Testis (tissue), 3 donors: ENCODE measurements around the gene CDK5. TPM values are rescaled to one million over a fixed set of nuclear protein-coding genes. Genes with fewer than 3 reads are reported as not detected.

Source experiments
- DNase-seq: peaks from one replicate; pipeline ENCODE4 v3.0.0-alpha.2; 2019
- H3K27ac ChIP-seq, 2 donors: fragments of 200-600 bp; sonication (generic); one replicate each; pipeline ENCODE4 v1.5.1; 2019
- H3K27me3 ChIP-seq: fragments of 200-600 bp; sonication (generic); one replicate; pipeline ENCODE4 v1.5.1; 2019
- H3K36me3 ChIP-seq: fragments of 200-600 bp; sonication (generic); one replicate; pipeline ENCODE4 v1.5.1; 2017; ENCODE audit warnings: low read depth; ENCODE audit errors: missing control alignments
- H3K4me1 ChIP-seq: fragments of 200-600 bp; sonication (generic); one replicate; pipeline ENCODE4 v1.5.1; 2019
- H3K4me3 ChIP-seq, 2 donors: fragments of 200-600 bp; sonication (generic); one replicate each; pipeline ENCODE4 v1.5.1; 2017 to 2019
- H3K9me3 ChIP-seq: fragments of 200-600 bp; sonication (generic); one replicate; pipeline ENCODE4 v1.5.1; 2017
- POLR2A ChIP-seq: fragments of 450-650 bp; IDR thresholded peaks from one replicate; pipeline ENCODE4 v1.6.1; 2017; ENCODE audit warnings: antibody characterized with exemption, mild to moderate bottlenecking, moderate library complexity
- WGBS, 2 donors: methylation state at CpG; one replicate each; pipeline ENCODE4 v1.1.5; 2018; 5-methylcytosine and 5-hydroxymethylcytosine counted together
- intact Hi-C: fragments of 100-400 bp; cut with DNase I; formaldehyde crosslinking; loops from one replicate; pipeline ENCODE4 v1.15.1; 2023; ENCODE audit warnings: low total_unique reads
- polyA plus RNA-seq: library from polyadenylated mRNA; stranded (reverse); fragments of 350-450 nt; fragmentation: Illumina TruSeq; extraction: RNeasy Lipid Tissue Mini Kit (QIAGEN cat#74804); gene quantifications from one replicate; pipeline ENCODE4 v1.2.3, GENCODE V29; 2014; ENCODE audit warnings: low read depth, low replicate concordance; ENCODE audit not compliant: insufficient read depth
- total RNA-seq, 2 donors: library from RNA; depleted of rRNA; stranded (reverse); fragments of >200 nt; gene quantifications; one replicate each; pipeline ENCODE4 v1.2.3, GENCODE V29; 2016
- TF ChIP-seq, protein P1 (sequence below), 3 experiments: fragments of 450-650 bp in 2 of 3; fragments of 200-600 bp in 1 of 3; sonication (generic) in 1 of 3; IDR thresholded peaks; one replicate each; pipeline ENCODE4 v1.5.1; 2016 to 2019; ENCODE audit warnings: antibody characterized with exemption in 3 of 3, mild to moderate bottlenecking in 2 of 3, moderate library complexity in 1 of 3

The CDK5 gene
- total and polyA plus RNA-seq, 3 donors from 2014 or later, result 7.1 to 15.4 (median 10.5) TPM

DNA sequence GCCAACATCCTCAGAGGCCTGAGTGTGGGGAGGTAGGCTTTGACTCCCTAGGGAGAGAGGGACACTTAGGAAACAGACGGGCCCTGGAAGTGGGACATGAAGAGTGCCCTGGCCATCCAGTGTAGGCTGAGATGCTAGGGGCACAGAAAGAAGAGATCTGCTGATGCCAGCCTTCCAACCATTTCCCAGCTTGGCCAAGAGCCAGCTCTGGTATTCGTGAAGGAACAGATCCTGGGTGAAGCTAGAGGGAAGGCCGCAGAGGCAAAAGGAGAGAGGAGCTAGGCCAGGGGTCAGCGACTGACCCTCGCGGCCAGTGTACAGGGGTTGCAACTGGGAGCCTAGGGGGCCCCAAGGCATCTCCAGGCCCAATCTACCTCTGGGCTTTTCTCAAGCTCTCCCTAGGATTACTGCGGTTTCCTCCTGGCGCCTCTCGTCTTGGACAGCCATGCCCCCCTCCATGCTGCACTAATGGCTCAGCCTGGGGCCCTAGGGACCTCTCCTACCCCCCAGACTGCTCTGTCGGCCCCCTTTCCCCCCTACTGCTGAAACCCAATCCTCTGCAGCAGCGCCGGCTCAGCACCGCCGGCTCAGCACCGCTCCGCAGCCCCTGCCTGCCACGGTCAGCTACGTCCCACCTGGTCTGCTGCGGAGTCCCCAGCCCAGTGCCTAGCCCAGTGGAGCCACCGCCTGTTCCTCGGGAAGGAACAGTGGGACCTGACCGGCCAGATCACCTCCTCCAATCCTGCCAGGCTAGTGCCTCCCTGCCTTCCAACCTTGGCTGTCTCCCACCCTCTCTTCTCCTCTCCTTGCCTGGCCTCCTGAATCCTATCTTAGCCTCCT lies 9.5 kb downstream of the CDK5 start, which contains the start of gene ASIC3:
TSS of gene ASIC3 (plus strand) at position 556 of the 840 bp plus-strand sequence. CDS start 355 bp downstream, outside the sequence.
- Histone ChIP-seq H3K4me1 (no peaks in the 10 kb centered on the region), H3K27me3 (no peaks in the 10 kb centered on the region), H3K36me3 (no peaks in the 10 kb centered on the region), H3K4me3 (no peak within 1 kb of the TSS), H3K27ac (no peak within 1 kb of the TSS), H3K9me3 (no peaks in the 10 kb centered on the region)
- DNase-seq, result no peak
- intact Hi-C loops, result no loop called here
- TF ChIP-seq, protein P1, sequence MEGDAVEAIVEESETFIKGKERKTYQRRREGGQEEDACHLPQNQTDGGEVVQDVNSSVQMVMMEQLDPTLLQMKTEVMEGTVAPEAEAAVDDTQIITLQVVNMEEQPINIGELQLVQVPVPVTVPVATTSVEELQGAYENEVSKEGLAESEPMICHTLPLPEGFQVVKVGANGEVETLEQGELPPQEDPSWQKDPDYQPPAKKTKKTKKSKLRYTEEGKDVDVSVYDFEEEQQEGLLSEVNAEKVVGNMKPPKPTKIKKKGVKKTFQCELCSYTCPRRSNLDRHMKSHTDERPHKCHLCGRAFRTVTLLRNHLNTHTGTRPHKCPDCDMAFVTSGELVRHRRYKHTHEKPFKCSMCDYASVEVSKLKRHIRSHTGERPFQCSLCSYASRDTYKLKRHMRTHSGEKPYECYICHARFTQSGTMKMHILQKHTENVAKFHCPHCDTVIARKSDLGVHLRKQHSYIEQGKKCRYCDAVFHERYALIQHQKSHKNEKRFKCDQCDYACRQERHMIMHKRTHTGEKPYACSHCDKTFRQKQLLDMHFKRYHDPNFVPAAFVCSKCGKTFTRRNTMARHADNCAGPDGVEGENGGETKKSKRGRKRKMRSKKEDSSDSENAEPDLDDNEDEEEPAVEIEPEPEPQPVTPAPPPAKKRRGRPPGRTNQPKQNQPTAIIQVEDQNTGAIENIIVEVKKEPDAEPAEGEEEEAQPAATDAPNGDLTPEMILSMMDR (IDR thresholded peaks at IDR 0.05), result no peak
- no peak for TF ChIP-seq POLR2A
- 77 to 81% methylated on average over 19 to 22 of the region's 22 CpGs for WGBS, 2 donors

DNA sequence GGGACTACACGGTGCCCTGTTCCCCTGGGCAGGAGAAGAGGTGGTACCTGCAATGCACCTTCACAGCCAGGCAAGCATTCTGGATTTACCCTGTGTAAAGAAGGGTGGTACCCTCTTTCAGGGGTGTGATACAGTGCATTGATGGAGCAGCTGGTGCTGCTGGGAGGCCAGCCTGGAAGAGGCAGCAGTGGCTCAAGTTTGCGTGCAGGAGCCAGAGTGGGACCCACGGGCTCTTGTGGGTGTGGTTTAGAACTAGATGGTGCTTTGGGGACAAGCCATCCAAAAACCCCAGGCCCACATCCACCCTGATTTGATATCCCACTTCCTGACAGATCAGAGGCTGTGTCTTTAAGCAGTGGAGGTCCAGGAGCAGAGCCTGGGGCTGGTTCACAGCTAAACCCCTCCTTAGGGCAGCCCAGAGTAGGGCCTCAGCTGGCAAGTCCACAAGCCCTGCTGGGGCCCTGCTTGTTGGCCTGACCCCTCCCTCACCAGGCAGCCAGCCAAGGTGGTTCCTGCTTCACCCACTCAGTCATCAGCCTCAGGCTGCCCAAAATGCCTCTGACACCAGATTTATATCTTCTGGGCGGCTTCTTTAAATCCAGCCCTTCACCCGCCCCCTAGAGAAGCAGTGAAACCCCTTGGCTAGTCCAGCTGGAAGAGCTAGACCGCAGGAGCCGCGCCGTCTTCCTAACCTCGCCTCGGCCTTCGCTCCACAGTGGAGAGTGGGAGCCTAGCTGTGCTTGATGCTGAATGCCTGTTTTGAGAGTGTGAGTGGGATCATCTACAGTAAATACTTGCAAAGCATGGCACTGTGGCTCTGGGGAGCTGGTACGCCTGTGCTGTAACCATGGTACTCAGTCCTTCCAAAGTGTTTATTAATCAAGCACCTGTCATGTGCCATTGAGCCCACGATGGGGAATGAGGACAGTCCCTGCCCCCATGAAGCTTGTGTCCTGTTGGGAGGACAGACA lies 10.8 kb downstream of the CDK5 start:
- Histone ChIP-seq H3K4me1 (no peaks in the 10 kb centered on the region), H3K27ac (no peak overlapping the region), H3K4me3 (no peak overlapping the region), H3K36me3 (no peaks in the 10 kb centered on the region), H3K9me3 (no peaks in the 10 kb centered on the region), H3K27me3 (no peaks in the 10 kb centered on the region)
- TF ChIP-seq, protein P1 (IDR thresholded peaks at IDR 0.05), result no peak
- no peak for TF ChIP-seq POLR2A
- intact Hi-C loops, result no loop called here
- 47 to 72% methylated on average over 13 to 14 of the region's 14 CpGs for WGBS, 2 donors
- DNase-seq, result no peak

DNA sequence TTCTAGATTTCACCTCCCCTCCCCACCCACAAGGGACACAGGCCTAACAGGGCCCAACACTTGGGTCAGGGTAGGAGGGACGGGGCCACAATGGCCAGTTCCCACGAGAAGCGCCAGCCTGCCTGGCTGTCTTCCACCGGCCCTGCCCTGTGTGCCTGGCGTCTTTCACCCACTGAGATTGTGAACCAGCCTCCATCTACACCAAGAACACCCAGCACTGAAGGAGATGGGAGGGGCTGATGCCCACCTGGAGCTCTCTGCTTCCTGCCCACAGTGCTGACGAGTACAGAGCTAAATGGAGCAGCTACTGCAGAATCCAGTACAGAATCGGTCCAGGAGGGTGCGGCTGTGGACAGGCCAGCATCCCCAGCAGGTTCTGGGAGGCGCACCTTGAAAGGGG lies 11.7 kb downstream of the CDK5 start:
- no peak for DNase-seq
- no peaks in the 10 kb centered on the region for H3K4me1 ChIP-seq
- H3K27ac ChIP-seq, result no peak overlapping the region
- intact Hi-C loops, result no loop called here
- H3K36me3 ChIP-seq, result no peaks in the 10 kb centered on the region
- H3K9me3 ChIP-seq, result no peaks in the 10 kb centered on the region
- WGBS, 2 donors, result 85 to 88% methylated on average over 9 of the region's 9 CpGs
- H3K27me3 ChIP-seq, result no peaks in the 10 kb centered on the region
- TF ChIP-seq, protein P1 (IDR thresholded peaks at IDR 0.05), result no peak
- TF ChIP-seq POLR2A, result no peak
- H3K4me3 ChIP-seq, result no peak overlapping the region

DNA sequence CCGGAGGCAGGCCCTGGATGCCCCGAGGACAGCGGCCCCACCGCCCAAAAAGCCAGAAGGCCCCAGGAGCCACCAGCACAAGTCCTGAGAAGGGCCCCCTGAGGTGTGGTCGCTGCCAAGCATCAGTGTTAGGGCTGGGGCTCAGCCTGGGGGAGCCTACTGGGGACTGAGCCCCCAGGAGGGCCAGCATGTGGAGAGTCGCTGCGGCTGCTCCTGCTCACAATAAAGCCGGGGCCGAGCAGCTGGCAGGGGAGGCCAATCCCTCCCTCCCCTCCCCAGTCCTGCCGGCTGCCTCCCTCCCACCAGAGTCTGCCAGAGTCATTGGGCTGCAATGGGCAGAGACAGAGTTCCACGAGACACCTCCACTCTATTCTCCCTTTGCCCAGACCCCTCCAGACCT lies 12.4 kb downstream of the CDK5 start:
- Histone ChIP-seq H3K9me3 (no peaks in the 10 kb centered on the region), H3K27me3 (no peaks in the 10 kb centered on the region), H3K36me3 (no peaks in the 10 kb centered on the region), H3K4me1 (no peaks in the 10 kb centered on the region), H3K27ac (no peak overlapping the region), H3K4me3 (no peak overlapping the region)
- TF ChIP-seq, protein P1 (IDR thresholded peaks at IDR 0.05), result no peak
- DNase-seq, result no peak
- intact Hi-C loops, result no loop called here
- 83 to 87% methylated on average over 3 to 11 of the region's 11 CpGs for WGBS, 2 donors
